K562 (cell line): ENCODE data around the gene NDUFA7. TPM values are rescaled to one million over a fixed set of nuclear protein-coding genes. Genes with fewer than 3 reads are reported as not detected.
"Not testable (repeated sequence)": the region's sequence is repeated elsewhere in the genome, so short reads cannot be mapped to it uniquely, and the experiment has no call there.

ENCODE experiments used
- ATAC-seq: fragments of 200-7000 bp; cut with Tn5 transposase; 3 replicates; pipeline ENCODE4 v1.9.1; 2020; ENCODE audit warnings: moderate library complexity
- BruUV-seq: library from RNA; stranded (reverse); fragments of 400-500 nt; replicated peaks from 2 replicates; lab custom pipeline; 2021; lab: Mats Ljungman, UMichigan
- CTCF ChIA-PET: fragments of 300-600 bp; formaldehyde crosslinking; extraction: SDS; loops from one replicate; lab custom pipeline; 2021; ENCODE audit warnings: low intra/inter-chr PET ratio; lab: Yijun Ruan, JAX
- POLR2A ChIA-PET: fragments of 300-600, 350-650 bp; sonication (Branson Sonifier 250); formaldehyde crosslinking; extraction: SDS; loops from one replicate; lab custom pipeline; 2021; ENCODE audit warnings: antibody characterized with exemption, inconsistent platforms; lab: Yijun Ruan, JAX
- DNase-seq, 4 experiments: peaks; one replicate each; pipeline versions ENCODE4 v3.0.0 to v3.0.0-alpha.2; 2011 to 2018; ENCODE audit warnings: low spot score in 3 of 4, mixed read lengths in 3 of 4; ENCODE audit errors: extremely low read depth in 1 of 4
- FAIRE-seq: peaks from 2 replicates; lab custom pipeline; 2011; peaks lifted over from hg19 to GRCh38; lab: Jason Lieb, UNC
- H2AFZ ChIP-seq: 2 replicates; pipeline ENCODE4 v1.6.0; 2011; ENCODE audit warnings: low read depth, low read length, control low read depth, inconsistent platforms
- H3K27ac ChIP-seq: fragments of 200-600 bp; 3 replicates; pipeline ENCODE4 v1.8.0; 2011; ENCODE audit warnings: low read depth, mild to moderate bottlenecking, control low read depth, inconsistent platforms, low read length, moderate library complexity, mixed read lengths; ENCODE audit errors: extremely low read depth
- H3K27me3 ChIP-seq, 2 experiments: fragments of 300-600 bp in 1 of 2; 2 replicates in 1 of 2; 3 replicates in 1 of 2; pipeline versions ENCODE4 v1.6.0 to v1.8.0; 2011; ENCODE audit warnings: inconsistent platforms in 2 of 2, low read length in 2 of 2, mild to moderate bottlenecking in 1 of 2, mixed read lengths in 1 of 2, moderate library complexity in 1 of 2; ENCODE audit not compliant: control insufficient read depth in 2 of 2, insufficient read depth in 2 of 2
- H3K36me3 ChIP-seq: fragments of 300-600 bp; 3 replicates; pipeline ENCODE4 v1.8.0; 2011; ENCODE audit warnings: mild to moderate bottlenecking, low read length, inconsistent platforms; ENCODE audit not compliant: control insufficient read depth, insufficient read depth
- H3K4me1 ChIP-seq, 2 experiments: fragments of 200-600 bp in 1 of 2; replicated peaks in 1 of 2; 2 replicates in 1 of 2; 3 replicates in 1 of 2; pipeline versions ENCODE4 v1.5.1 to v1.8.0; 2011; ENCODE audit warnings: inconsistent platforms in 2 of 2, low read length in 2 of 2, mild to moderate bottlenecking in 1 of 2, mixed read lengths in 1 of 2, moderate library complexity in 1 of 2; ENCODE audit not compliant: control insufficient read depth in 2 of 2, insufficient read depth in 2 of 2
- H3K4me2 ChIP-seq: 2 replicates; pipeline ENCODE4 v1.6.1; 2011; ENCODE audit warnings: low read length, control low read depth, inconsistent platforms, mixed read lengths; ENCODE audit not compliant: insufficient read depth
- H3K4me3 ChIP-seq: fragments of 200-600 bp; sonication (generic), shearing (Covaris generic); 2 replicates; pipeline ENCODE4 v1.5.1; 2016; ENCODE audit warnings: control low read depth, inconsistent platforms
- H3K79me2 ChIP-seq: fragments of 200-600 bp; 3 replicates; pipeline ENCODE4 v1.8.0; 2011; ENCODE audit warnings: low read length, inconsistent platforms; ENCODE audit not compliant: control insufficient read depth, insufficient read depth
- H3K9ac ChIP-seq, 2 experiments: 2 replicates each; pipeline versions ENCODE4 v1.6.0 to v1.6.1; 2011; ENCODE audit warnings: low read depth in 2 of 2, low read length in 2 of 2, control low read depth in 1 of 2, inconsistent platforms in 1 of 2, mild to moderate bottlenecking in 1 of 2, mixed read lengths in 1 of 2; ENCODE audit not compliant: insufficient read depth in 1 of 2
- H3K9me1 ChIP-seq: one replicate; pipeline ENCODE4 v1.6.0; 2011; ENCODE audit warnings: inconsistent platforms, mild to moderate bottlenecking, low read length, moderate library complexity; ENCODE audit not compliant: control insufficient read depth, insufficient read depth
- H3K9me3 ChIP-seq: replicated peaks from 2 replicates; pipeline ENCODE4 v1.5.1; 2011; ENCODE audit warnings: low read depth, low read length, inconsistent platforms; ENCODE audit not compliant: control insufficient read depth, insufficient read depth
- H4K20me1 ChIP-seq: replicated peaks from 2 replicates; pipeline ENCODE4 v1.6.1; 2011; ENCODE audit warnings: low read length, inconsistent platforms, mixed read lengths; ENCODE audit not compliant: control insufficient read depth, insufficient read depth
- WGBS: fragments of 100-300 bp; shearing (Covaris generic); methylation state at CpG from one replicate; pipeline ENCODE4 v1.1.6; 2016; ENCODE audit warnings: low coverage, mixed read lengths; ENCODE audit not compliant: insufficient coverage; ENCODE audit errors: missing lambda C conversion rate; 5-methylcytosine and 5-hydroxymethylcytosine counted together
- in situ Hi-C: fragments of 300-500 bp; cut with MboI; formaldehyde crosslinking; loops from 4 replicates; pipeline ENCODE4 v1.15.0; 2018; ENCODE audit warnings: inconsistent platforms, mixed read lengths
- intact Hi-C: fragments of 100-400 bp; cut with micrococcal nuclease; formaldehyde crosslinking; loops from 2 replicates; pipeline ENCODE4 v1.14.2; 2022
- polyA plus RNA-seq, 8 experiments: library from polyadenylated mRNA; depleted of rRNA in 4 of 8; stranded (reverse) in 5 of 8; unstranded in 3 of 8; fragments of >200 nt; fragmentation: Nextera tagmentation in 2 of 8; fragmentation: Illumina TruSeq in 1 of 8; extraction: Ambion mirVana in 2 of 8; extraction: Trizol in 1 of 8; gene quantifications; 2 replicates each; pipeline versions ENCODE4 v1.2.1 to v1.2.3, GENCODE V29; 2011 to 2014; ENCODE audit warnings: inconsistent platforms in 1 of 8, missing spikeins in 1 of 8
- total RNA-seq, 7 experiments: library from RNA; depleted of rRNA in 6 of 7; stranded (reverse); fragments of >200 nt in 6 of 7; fragmentation: Illumina TruSeq in 2 of 7; extraction: Trizol in 2 of 7; gene quantifications; 2 replicates each; pipeline versions ENCODE4 v1.2.1 to v1.2.3, GENCODE V29; 2011 to 2021; ENCODE audit warnings: low replicate concordance in 1 of 7
- TF ChIP-seq, protein P1 (sequence below): fragments of 250-450 bp; sonication (Bioruptor Pico); IDR thresholded peaks from 2 replicates; pipeline ENCODE4 v1.4.0; 2020; ENCODE audit warnings: mild to moderate bottlenecking, moderate library complexity, borderline replicate concordance
- TF ChIP-seq, protein P2 (sequence below): sonication (generic); IDR thresholded peaks from 2 replicates; pipeline ENCODE4 v1.6.1; 2016

Gene NDUFA7
- total and polyA plus RNA-seq, 9 of the 15 experiments (the other 6 are each of a cell fraction or from before 2014, with no cell fraction given) = 70.8 to 348 (median 142) TPM

DNA sequence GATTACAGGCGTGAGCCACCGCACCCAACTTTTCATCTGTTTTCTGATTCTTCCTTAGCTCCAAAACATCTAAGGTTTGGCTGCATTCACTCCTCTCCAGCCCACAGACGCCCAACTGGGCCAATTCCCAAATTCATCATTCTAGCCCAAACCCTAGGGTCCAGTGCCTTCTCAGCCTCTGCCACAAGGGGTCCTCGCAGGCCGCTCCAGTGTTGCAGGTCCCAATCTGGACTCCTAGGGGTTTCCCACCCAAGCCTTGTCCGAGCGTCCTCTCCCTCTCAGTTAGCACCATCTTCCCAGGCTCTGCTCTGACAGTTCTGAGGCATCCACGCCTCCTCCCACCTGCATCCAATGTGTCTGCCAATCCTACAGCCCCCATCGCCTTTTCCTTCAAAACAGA lies 44.7 kb downstream of the NDUFA7 start:
- no CpG with 5 or more reads among the region's 9 CpGs for WGBS
- H3K9ac ChIP-seq, H4K20me1 ChIP-seq, CTCF ChIA-PET, H3K36me3 ChIP-seq, H3K4me1 ChIP-seq, H3K9me3 ChIP-seq, in situ Hi-C loops, H3K9me1 ChIP-seq, H3K79me2 ChIP-seq, DNase-seq, POLR2A ChIA-PET, intact Hi-C loops, H3K27ac ChIP-seq, H2AFZ ChIP-seq, H3K27me3 ChIP-seq, H3K4me2 ChIP-seq, H3K4me3 ChIP-seq: not testable (repeated sequence)
- FAIRE-seq (peak; percentile 93), ATAC-seq (peak; percentile 89)
- TSS peak; percentile 29 for BruUV-seq

DNA sequence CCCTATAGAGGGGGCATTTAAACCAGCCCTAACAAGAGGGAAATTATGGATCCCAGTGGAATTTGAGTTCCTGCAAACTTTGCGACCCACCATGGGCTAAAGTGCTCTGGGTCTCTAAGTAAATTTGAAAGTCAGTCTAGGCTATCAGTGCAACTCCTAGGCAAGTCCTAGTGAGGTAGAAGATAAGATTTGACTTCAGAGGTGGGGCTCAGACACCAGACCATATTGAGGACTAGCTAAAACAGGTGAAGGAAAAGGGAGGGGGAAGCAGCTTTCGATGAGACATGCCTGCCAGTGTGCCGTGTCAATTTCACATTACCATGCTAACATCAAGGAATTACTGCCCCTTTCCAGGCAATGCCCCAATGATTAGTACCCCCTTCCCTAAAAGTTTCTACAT lies 51.5 kb downstream of the NDUFA7 start:
- Histone ChIP-seq H3K27ac (no peak overlapping the region), H4K20me1 (no peaks in the 10 kb centered on the region), H3K4me1 (peaks cover 6 to 9% of the 10 kb centered on the region in 2 experiments; a peak in 4 of 5 replicates), H3K9me1 (no peaks in the 10 kb centered on the region), H3K9ac (no peak overlapping the region; a peak in 1 of 4 replicates), H3K4me2 (0 out of 2 replicates have a peak overlapping the region, but pooled peaks have one; percentile 86)
- WGBS = 45% methylated on average over 3 of the region's 3 CpGs
- FAIRE-seq = peak; percentile 80
- BruUV-seq = no TSS peak
- intact Hi-C loops = loop anchor here (10.0 kb wide), 1 partner anchor 55 kb away; the partner anchor contains the start of genes NDUFA7 and RPS28
- TF ChIP-seq, protein P1, sequence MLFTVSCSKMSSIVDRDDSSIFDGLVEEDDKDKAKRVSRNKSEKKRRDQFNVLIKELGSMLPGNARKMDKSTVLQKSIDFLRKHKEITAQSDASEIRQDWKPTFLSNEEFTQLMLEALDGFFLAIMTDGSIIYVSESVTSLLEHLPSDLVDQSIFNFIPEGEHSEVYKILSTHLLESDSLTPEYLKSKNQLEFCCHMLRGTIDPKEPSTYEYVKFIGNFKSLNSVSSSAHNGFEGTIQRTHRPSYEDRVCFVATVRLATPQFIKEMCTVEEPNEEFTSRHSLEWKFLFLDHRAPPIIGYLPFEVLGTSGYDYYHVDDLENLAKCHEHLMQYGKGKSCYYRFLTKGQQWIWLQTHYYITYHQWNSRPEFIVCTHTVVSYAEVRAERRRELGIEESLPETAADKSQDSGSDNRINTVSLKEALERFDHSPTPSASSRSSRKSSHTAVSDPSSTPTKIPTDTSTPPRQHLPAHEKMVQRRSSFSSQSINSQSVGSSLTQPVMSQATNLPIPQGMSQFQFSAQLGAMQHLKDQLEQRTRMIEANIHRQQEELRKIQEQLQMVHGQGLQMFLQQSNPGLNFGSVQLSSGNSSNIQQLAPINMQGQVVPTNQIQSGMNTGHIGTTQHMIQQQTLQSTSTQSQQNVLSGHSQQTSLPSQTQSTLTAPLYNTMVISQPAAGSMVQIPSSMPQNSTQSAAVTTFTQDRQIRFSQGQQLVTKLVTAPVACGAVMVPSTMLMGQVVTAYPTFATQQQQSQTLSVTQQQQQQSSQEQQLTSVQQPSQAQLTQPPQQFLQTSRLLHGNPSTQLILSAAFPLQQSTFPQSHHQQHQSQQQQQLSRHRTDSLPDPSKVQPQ (CRISPR knock-in tag) = no peak
- TF ChIP-seq, protein P2, sequence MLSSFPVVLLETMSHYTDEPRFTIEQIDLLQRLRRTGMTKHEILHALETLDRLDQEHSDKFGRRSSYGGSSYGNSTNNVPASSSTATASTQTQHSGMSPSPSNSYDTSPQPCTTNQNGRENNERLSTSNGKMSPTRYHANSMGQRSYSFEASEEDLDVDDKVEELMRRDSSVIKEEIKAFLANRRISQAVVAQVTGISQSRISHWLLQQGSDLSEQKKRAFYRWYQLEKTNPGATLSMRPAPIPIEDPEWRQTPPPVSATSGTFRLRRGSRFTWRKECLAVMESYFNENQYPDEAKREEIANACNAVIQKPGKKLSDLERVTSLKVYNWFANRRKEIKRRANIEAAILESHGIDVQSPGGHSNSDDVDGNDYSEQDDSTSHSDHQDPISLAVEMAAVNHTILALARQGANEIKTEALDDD = 0 out of 2 replicates have a peak, but pooled peaks have one; percentile 27
- TF ChIP-seq, all 486 proteins: peak for 1
- POLR2A ChIA-PET = no interaction called here
- H3K9me3 ChIP-seq = no peaks in the 10 kb centered on the region
- DNase-seq = no peak
- H3K27me3 ChIP-seq = no peaks in the 10 kb centered on the region
- in situ Hi-C loops = loop anchor here (5.0 kb wide), 1 partner anchor 38 kb away; the partner anchor contains the start of gene CD320
- H3K79me2 ChIP-seq = no peaks in the 10 kb centered on the region
- no peaks in the 10 kb centered on the region for H3K36me3 ChIP-seq
- no peak; the same call in 1 of the 3 replicates for ATAC-seq
- no peak overlapping the region for H3K4me3 ChIP-seq
- peak overlapping the region; percentile 98 for H2AFZ ChIP-seq
- CTCF ChIA-PET = interaction anchor here (0.7 to 1.2 kb wide), 4 partner anchors 51 to 316 kb away, joined by 3 to 6 read pairs (median 3); no protein-coding TSS in a partner anchor
